ENCODE data around the gene PPP6R2. TPM values are rescaled to one million over a fixed set of nuclear protein-coding genes. Genes with fewer than 3 reads are reported as not detected.

The PPP6R2 gene
- total RNA-seq, 5 donors from 2014 or later (not counting 1 experiment from before 2014, with no cell fraction given): 71.2 to 105 (median 96.8) TPM

GRCh38 chr22:50305393-50305922, 37.7 kb upstream of the PPP6R2 start:
- Mint-ChIP-seq H3K9me3 (no peaks in the 10 kb centered on the region), H3K4me1 (peaks cover 0 to 10% (median 6%) of the 10 kb centered on the region in 3 donors), H3K36me3 (no peaks in the 10 kb centered on the region), H3K27me3 (peaks cover 5 to 21% of the 10 kb centered on the region in 2 donors), H3K27ac (no peak overlapping the region), H3K4me3 (no peak overlapping the region)
- POLR2A ChIA-PET: no interaction called here
- Histone ChIP-seq H3K4me1 (ENCODE audit: control insufficient read depth in 1 of 2, extremely low read depth in 1 of 2, insufficient read depth in 2 of 2, low read length in 2 of 2) (peaks cover 0 to 21% of the 10 kb centered on the region in 2 experiments), H3K9me3 (no peaks in the 10 kb centered on the region), H3K27me3 (replicated peaks in 1 of 2; ENCODE audit: control insufficient read depth in 2 of 2, extremely low read depth in 1 of 2, insufficient read depth in 2 of 2, low read length in 1 of 2) (peaks cover 0 to 71% of the 10 kb centered on the region in 2 experiments), H3K27ac (ENCODE audit: low read length) (no peak overlapping the region), H3K36me3 (ENCODE audit: control insufficient read depth in 2 of 2, extremely low read depth in 1 of 2, insufficient read depth in 1 of 2, low read length in 1 of 2) (no peaks in the 10 kb centered on the region), H3K4me3 (ENCODE audit: control insufficient read depth in 1 of 2, extremely low read depth in 1 of 2, low read length in 1 of 2) (no peak overlapping the region)
- ATAC-seq (replicated peaks in 1 of 4) (no peak), DNase-seq (no peak)
- CTCF ChIA-PET: no interaction called here
- 90% methylated on average over 14 of the region's 14 CpGs for WGBS (ENCODE audit: insufficient coverage)

- Mint-ChIP-seq H3K27ac (peak overlapping the region in 1 of 2 donors; percentile 46), H3K9me3 (no peaks in the 10 kb centered on the region), H3K36me3 (no peaks in the 10 kb centered on the region), H3K27me3 (peaks cover 5 to 19% of the 10 kb centered on the region in 2 donors), H3K4me3 (peak overlapping the region; percentile 37 to 69 (median 60)), H3K4me1 (peaks cover 0 to 10% (median 6%) of the 10 kb centered on the region in 3 donors)
- no peak overlapping the region for H3K4me3 ChIP-seq (ENCODE audit: control insufficient read depth in 1 of 2, extremely low read depth in 1 of 2, low read length in 1 of 2)
- 24% methylated on average over 16 of the region's 21 CpGs for WGBS (ENCODE audit: insufficient coverage)
- H3K27ac ChIP-seq (ENCODE audit: low read length): no peak overlapping the region
- ChIA-PET CTCF (no interaction called here), POLR2A (no interaction called here)
- no peak for ATAC-seq (replicated peaks in 1 of 4)
- peaks cover 0 to 21% of the 10 kb centered on the region in 2 experiments for H3K4me1 ChIP-seq (ENCODE audit: control insufficient read depth in 1 of 2, extremely low read depth in 1 of 2, insufficient read depth in 2 of 2, low read length in 2 of 2)
- no peaks in the 10 kb centered on the region for H3K36me3 ChIP-seq (ENCODE audit: control insufficient read depth in 2 of 2, extremely low read depth in 1 of 2, insufficient read depth in 1 of 2, low read length in 1 of 2)
- no peaks in the 10 kb centered on the region for H3K9me3 ChIP-seq
- no peak for DNase-seq
- H3K27me3 ChIP-seq (replicated peaks in 1 of 2; ENCODE audit: control insufficient read depth in 2 of 2, extremely low read depth in 1 of 2, insufficient read depth in 2 of 2, low read length in 1 of 2): peaks cover 0 to 67% of the 10 kb centered on the region in 2 experiments
These were observed 37.1 kb upstream of the PPP6R2 start for GRCh38 chr22:50305923-50306566.

GRCh38 chr22:50306753-50307749, 36.1 kb upstream of the PPP6R2 start, which contains the start of gene PLXNB2:
TSS of gene PLXNB2 (minus strand) at chr22:50307646. CDS start at chr22:50290584, 17,062 bp downstream.
- peak within 1 kb of the TSS; percentile 15 to 23 for H3K4me3 ChIP-seq (ENCODE audit: control insufficient read depth in 1 of 2, extremely low read depth in 1 of 2, low read length in 1 of 2)
- peaks cover 0 to 10% (median 6%) of the 10 kb centered on the region in 3 donors for H3K4me1 Mint-ChIP-seq
- DNase-seq: peak in 6 of 35 experiments; percentile 17 to 47 (median 26)

GRCh38 chr22:50307890-50308596, 35.1 kb upstream of the PPP6R2 start:
- peaks cover 5 to 16% of the 10 kb centered on the region in 2 donors for H3K27me3 Mint-ChIP-seq
- 71% methylated on average over 11 of the region's 19 CpGs for WGBS (ENCODE audit: insufficient coverage)
- ChIA-PET CTCF (no interaction called here), POLR2A (no interaction called here)
- ATAC-seq (replicated peaks in 1 of 4): no peak
- DNase-seq: no peak
- Histone ChIP-seq H3K36me3 (ENCODE audit: control insufficient read depth in 2 of 2, extremely low read depth in 1 of 2, insufficient read depth in 1 of 2, low read length in 1 of 2) (no peaks in the 10 kb centered on the region), H3K4me3 (ENCODE audit: control insufficient read depth in 1 of 2, extremely low read depth in 1 of 2, low read length in 1 of 2) (no peak overlapping the region), H3K27ac (ENCODE audit: low read length) (no peak overlapping the region), H3K9me3 (no peaks in the 10 kb centered on the region), H3K27me3 (replicated peaks in 1 of 2; ENCODE audit: control insufficient read depth in 2 of 2, extremely low read depth in 1 of 2, insufficient read depth in 2 of 2, low read length in 1 of 2) (peaks cover 0 to 52% of the 10 kb centered on the region in 2 experiments), H3K4me1 (ENCODE audit: control insufficient read depth in 1 of 2, extremely low read depth in 1 of 2, insufficient read depth in 2 of 2, low read length in 2 of 2) (peaks cover 0 to 23% of the 10 kb centered on the region in 2 experiments)
- H3K36me3 Mint-ChIP-seq: no peaks in the 10 kb centered on the region
- H3K4me3 Mint-ChIP-seq: peak overlapping the region; percentile 43 to 58 (median 47)
- peaks cover 0 to 10% (median 6%) of the 10 kb centered on the region in 3 donors for H3K4me1 Mint-ChIP-seq
- H3K27ac Mint-ChIP-seq: no peak overlapping the region
- H3K9me3 Mint-ChIP-seq: no peaks in the 10 kb centered on the region

More at GRCh38 chr22:50306753-50307749, 36.1 kb upstream of the PPP6R2 start, which contains the start of gene PLXNB2:
- Mint-ChIP-seq H3K4me3 (peak within 1 kb of the TSS; percentile 43 to 69 (median 47)), H3K9me3 (no peaks in the 10 kb centered on the region), H3K27ac (no peak within 1 kb of the TSS), H3K27me3 (peaks cover 5 to 16% of the 10 kb centered on the region in 2 donors), H3K36me3 (no peaks in the 10 kb centered on the region)
- ChIA-PET POLR2A (no interaction called here), CTCF (no interaction called here)
- H3K27ac ChIP-seq (ENCODE audit: low read length): no peak within 1 kb of the TSS
- H3K9me3 ChIP-seq: no peaks in the 10 kb centered on the region
- peaks cover 0 to 21% of the 10 kb centered on the region in 2 experiments for H3K4me1 ChIP-seq (ENCODE audit: control insufficient read depth in 1 of 2, extremely low read depth in 1 of 2, insufficient read depth in 2 of 2, low read length in 2 of 2)
- WGBS (ENCODE audit: insufficient coverage): 2% methylated on average over 80 of the region's 105 CpGs
- ATAC-seq (replicated peaks in 1 of 4): peak; percentile 56 to 71 (median 58)
- H3K36me3 ChIP-seq (ENCODE audit: control insufficient read depth in 2 of 2, extremely low read depth in 1 of 2, insufficient read depth in 1 of 2, low read length in 1 of 2): no peaks in the 10 kb centered on the region
- H3K27me3 ChIP-seq (replicated peaks in 1 of 2; ENCODE audit: control insufficient read depth in 2 of 2, extremely low read depth in 1 of 2, insufficient read depth in 2 of 2, low read length in 1 of 2): peaks cover 0 to 61% of the 10 kb centered on the region in 2 experiments

- DNase-seq (no peak), ATAC-seq (replicated peaks in 1 of 4) (no peak)
- Histone ChIP-seq H3K4me1 (ENCODE audit: control insufficient read depth in 1 of 2, extremely low read depth in 1 of 2, insufficient read depth in 2 of 2, low read length in 2 of 2) (peaks cover 1 to 27% of the 10 kb centered on the region in 2 experiments), H3K4me3 (ENCODE audit: control insufficient read depth in 1 of 2, extremely low read depth in 1 of 2, low read length in 1 of 2) (no peak overlapping the region), H3K27me3 (replicated peaks in 1 of 2; ENCODE audit: control insufficient read depth in 2 of 2, extremely low read depth in 1 of 2, insufficient read depth in 2 of 2, low read length in 1 of 2) (peaks cover 0 to 47% of the 10 kb centered on the region in 2 experiments), H3K36me3 (ENCODE audit: control insufficient read depth in 2 of 2, extremely low read depth in 1 of 2, insufficient read depth in 1 of 2, low read length in 1 of 2) (no peaks in the 10 kb centered on the region), H3K27ac (ENCODE audit: low read length) (no peak overlapping the region), H3K9me3 (no peaks in the 10 kb centered on the region)
- peak overlapping the region; percentile 17 to 67 (median 58) for H3K4me3 Mint-ChIP-seq
- CTCF ChIA-PET: no interaction called here
- H3K36me3 Mint-ChIP-seq: no peaks in the 10 kb centered on the region
- POLR2A ChIA-PET: no interaction called here
- WGBS (ENCODE audit: insufficient coverage): 55% methylated on average over 7 of the region's 7 CpGs
- H3K27me3 Mint-ChIP-seq: peaks cover 5 to 16% of the 10 kb centered on the region in 2 donors
- H3K27ac Mint-ChIP-seq: no peak overlapping the region
- peaks cover 0 to 11% (median 6%) of the 10 kb centered on the region in 3 donors for H3K4me1 Mint-ChIP-seq
- H3K9me3 Mint-ChIP-seq: no peaks in the 10 kb centered on the region
These were observed 34.6 kb upstream of the PPP6R2 start for GRCh38 chr22:50308597-50308935.

Data from T-cell (primary cell).